ENCODE results near the gene DDX52.

Gene DDX52

DNA sequence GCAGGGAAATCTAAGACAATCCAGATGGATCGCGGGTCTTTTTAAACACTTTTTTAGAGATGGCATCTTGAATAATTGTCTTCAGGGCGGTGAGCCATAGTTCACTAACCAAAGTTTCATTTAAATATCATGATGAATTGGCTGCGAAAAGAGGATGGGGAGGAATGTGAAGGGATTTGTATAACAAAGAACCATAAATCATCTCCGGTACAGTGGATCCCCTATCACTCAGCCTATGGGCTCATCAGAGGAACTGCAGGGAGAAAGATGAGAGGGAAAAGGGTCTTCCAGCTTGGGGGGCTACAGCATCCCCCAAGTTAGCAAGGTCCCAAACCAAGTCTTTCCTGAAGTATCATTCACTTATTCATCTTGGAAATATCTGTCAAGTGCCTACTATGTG is 16.7 kb upstream of the DDX52 start:
- TF ChIP-seq CTCF (IDR thresholded peaks at IDR 0.05; ENCODE audit: control insufficient read depth, insufficient read depth, low read depth, low read length, missing control alignments) = no peak
- no peak overlapping the region for H3K4me3 ChIP-seq (ENCODE audit: control insufficient read depth, low read depth, low read length)
- DNase-seq (ENCODE audit: low read depth) = no peak

GRCh38 chr17:37657202-37657601 is 14.0 kb upstream of the DDX52 start:
- H3K4me3 ChIP-seq (ENCODE audit: control insufficient read depth, low read depth, low read length) = no peak overlapping the region
- no peak for DNase-seq (ENCODE audit: low read depth)
- TF ChIP-seq CTCF (IDR thresholded peaks at IDR 0.05; ENCODE audit: control insufficient read depth, insufficient read depth, low read depth, low read length, missing control alignments) = no peak

DNA sequence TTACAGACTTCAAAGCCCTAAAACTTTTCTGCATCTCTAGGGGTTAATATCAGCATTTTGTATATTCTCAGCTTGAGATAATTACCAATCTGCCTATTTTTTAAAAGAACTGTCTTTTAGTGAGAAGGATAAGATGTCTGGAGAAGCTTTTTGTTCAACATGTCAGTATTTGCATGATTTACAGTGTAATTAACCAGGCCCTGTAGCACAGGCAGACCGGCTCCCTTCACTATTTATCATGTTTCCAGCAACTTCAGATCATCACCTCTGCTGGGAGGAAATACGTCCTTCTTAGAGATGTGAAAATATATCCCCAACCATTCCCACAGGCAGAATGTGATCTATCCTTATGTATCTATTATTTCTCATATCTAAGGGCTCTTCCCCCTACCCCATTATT is 8.6 kb upstream of the DDX52 start:
- no peak for TF ChIP-seq CTCF (IDR thresholded peaks at IDR 0.05; ENCODE audit: control insufficient read depth, insufficient read depth, low read depth, low read length, missing control alignments)
- no peak for DNase-seq (ENCODE audit: low read depth)
- no peak overlapping the region for H3K4me3 ChIP-seq (ENCODE audit: control insufficient read depth, low read depth, low read length)

DNA sequence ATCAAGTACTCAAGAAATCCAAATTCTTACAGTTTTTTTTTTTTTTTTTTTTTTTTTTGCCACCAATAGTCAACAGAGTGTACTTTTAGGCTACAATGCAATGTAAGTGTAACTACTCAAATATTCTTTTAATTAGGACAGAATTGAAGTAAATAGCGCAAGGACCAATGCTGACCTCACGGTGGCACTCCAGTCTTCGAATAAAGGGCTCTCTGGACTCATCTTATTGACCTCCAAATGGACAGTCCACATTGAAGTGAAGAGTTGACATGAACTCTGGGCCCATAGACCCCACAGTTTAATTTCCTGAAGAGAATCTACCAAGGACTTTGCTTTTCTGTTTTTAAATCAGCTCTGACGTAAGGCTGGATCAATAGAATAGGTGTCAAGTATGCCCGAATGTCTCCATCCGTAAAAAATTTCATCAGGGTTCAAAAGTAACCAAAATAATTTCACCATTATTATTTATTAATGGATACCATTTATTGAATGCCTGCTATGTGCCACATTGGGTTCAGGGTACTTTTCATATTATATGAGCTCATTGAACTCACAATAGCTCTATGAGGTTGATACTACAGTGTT is 7.3 kb upstream of the DDX52 start:
- peak; percentile 53 for TF ChIP-seq CTCF (IDR thresholded peaks at IDR 0.05; ENCODE audit: control insufficient read depth, insufficient read depth, low read depth, low read length, missing control alignments)

GRCh38 chr17:37648555-37648954 is 5.3 kb upstream of the DDX52 start:
- DNase-seq (ENCODE audit: low read depth) = peak; percentile 29
- H3K4me3 ChIP-seq (ENCODE audit: control insufficient read depth, low read depth, low read length) = no peak overlapping the region
- TF ChIP-seq CTCF (IDR thresholded peaks at IDR 0.05; ENCODE audit: control insufficient read depth, insufficient read depth, low read depth, low read length, missing control alignments) = no peak

More for the DNA sequence above, 7.3 kb upstream of the DDX52 start:
- no peak for DNase-seq (ENCODE audit: low read depth)
- no peak overlapping the region for H3K4me3 ChIP-seq (ENCODE audit: control insufficient read depth, low read depth, low read length)

DNA sequence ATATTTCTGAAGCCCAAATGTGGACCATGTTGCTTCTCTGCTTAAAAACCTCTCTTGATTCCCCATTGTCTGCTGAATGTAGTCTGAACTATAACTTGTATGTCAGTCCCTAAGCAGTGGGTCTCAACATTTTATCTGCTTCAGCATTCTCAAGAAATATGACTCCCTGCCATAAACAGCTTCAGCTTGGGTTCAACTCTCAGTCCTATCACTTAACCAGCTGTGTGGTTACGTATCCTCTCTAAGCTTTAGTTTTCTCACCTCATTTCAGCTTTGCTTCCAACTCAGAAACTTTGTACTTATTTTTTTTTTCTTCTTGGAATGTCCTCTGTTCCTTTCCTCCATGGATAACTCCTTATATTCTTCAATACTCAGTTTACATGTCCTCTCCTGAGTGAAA is 4.6 kb upstream of the DDX52 start:
- no peak for TF ChIP-seq CTCF (IDR thresholded peaks at IDR 0.05; ENCODE audit: control insufficient read depth, insufficient read depth, low read depth, low read length, missing control alignments)
- no peak for DNase-seq (ENCODE audit: low read depth)

GRCh38 chr17:37643869-37644268 is 623 bp upstream of the DDX52 start:
- TF ChIP-seq CTCF (IDR thresholded peaks at IDR 0.05; ENCODE audit: control insufficient read depth, insufficient read depth, low read depth, low read length, missing control alignments) = no peak
- no peak for DNase-seq (ENCODE audit: low read depth)
- H3K4me3 ChIP-seq (ENCODE audit: control insufficient read depth, low read depth, low read length) = no peak overlapping the region

More for the DNA sequence above, 4.6 kb upstream of the DDX52 start:
- no peak overlapping the region for H3K4me3 ChIP-seq (ENCODE audit: control insufficient read depth, low read depth, low read length)

All from AG09309 (cell line).